MM.1S (cell line): ENCODE results near the gene BEAN1.

Experiments used
- DNase-seq: peaks from one replicate; pipeline ENCODE4 v3.0.0-alpha.2; 2015
- H2AFZ ChIP-seq: fragments of 300-600 bp; sonication (generic); 2 replicates; pipeline ENCODE4 v1.6.0; 2016; ENCODE audit warnings: antibody characterized with exemption, low read length
- H3F3A ChIP-seq: fragments of 300-600 bp; sonication (generic); 2 replicates; pipeline ENCODE4 v1.6.1; 2016; ENCODE audit warnings: mild to moderate bottlenecking, antibody characterized with exemption, low read length, moderate library complexity, mixed read lengths; ENCODE audit not compliant: insufficient read depth
- H3K27ac ChIP-seq: fragments of 300-600 bp; sonication (generic); 2 replicates; pipeline ENCODE4 v1.5.1; 2016; ENCODE audit warnings: mild to moderate bottlenecking, low read length
- H3K27me3 ChIP-seq: fragments of 300-600 bp; sonication (generic); replicated peaks from 2 replicates; pipeline ENCODE4 v1.6.0; 2016; ENCODE audit warnings: low read length; ENCODE audit not compliant: insufficient read depth
- H3K36me3 ChIP-seq: fragments of 300-600 bp; sonication (generic); replicated peaks from 2 replicates; pipeline ENCODE4 v1.6.1; 2016; ENCODE audit warnings: mild to moderate bottlenecking, low read length, mixed read lengths; ENCODE audit not compliant: insufficient read depth
- H3K4me1 ChIP-seq: fragments of 300-600 bp; sonication (generic); 2 replicates; pipeline ENCODE4 v1.6.1; 2016; ENCODE audit warnings: low read length, mixed read lengths
- H3K4me2 ChIP-seq: fragments of 300-600 bp; sonication (generic); 2 replicates; pipeline ENCODE4 v1.6.0; 2016; ENCODE audit warnings: low read depth, low read length
- H3K4me3 ChIP-seq: fragments of 300-600 bp; sonication (generic); 2 replicates; pipeline ENCODE4 v1.5.1; 2016; ENCODE audit warnings: low read length, mixed read lengths
- H3K79me2 ChIP-seq: fragments of 300-600 bp; sonication (generic); 2 replicates; pipeline ENCODE4 v1.6.1; 2016; ENCODE audit warnings: mixed run types, low read length, mixed read lengths
- H3K9ac ChIP-seq: fragments of 300-600 bp; sonication (generic); 2 replicates; pipeline ENCODE4 v1.6.1; 2016; ENCODE audit warnings: low read length, mixed read lengths
- H3K9me2 ChIP-seq: fragments of 300-600 bp; sonication (generic); replicated peaks from 2 replicates; pipeline ENCODE4 v1.6.1; 2016; ENCODE audit warnings: mild to moderate bottlenecking, low read length, mixed read lengths; ENCODE audit not compliant: insufficient read depth
- H3K9me3 ChIP-seq: fragments of 300-600 bp; sonication (generic); replicated peaks from 2 replicates; pipeline ENCODE4 v1.6.1; 2016; ENCODE audit warnings: mild to moderate bottlenecking, low read length, mixed read lengths; ENCODE audit not compliant: insufficient read depth
- H4K20me1 ChIP-seq: fragments of 300-600 bp; sonication (generic); 2 replicates; pipeline ENCODE4 v1.6.1; 2016; ENCODE audit warnings: mild to moderate bottlenecking, low read length, moderate library complexity, mixed read lengths; ENCODE audit not compliant: insufficient read depth
- CTCF ChIP-seq: fragments of 300-600 bp; sonication (generic); IDR thresholded peaks from 2 replicates; pipeline ENCODE4 v1.5.1; 2016; ENCODE audit warnings: antibody characterized with exemption, low read length, mixed read lengths
- EZH2 ChIP-seq: fragments of 300-600 bp; sonication (generic); optimal IDR thresholded peaks from 2 replicates; pipeline ENCODE3; 2017; ENCODE audit warnings: low read depth, mild to moderate bottlenecking, antibody characterized with exemption, low read length, mixed read lengths
- EZH2phosphoT487 ChIP-seq: fragments of 300-600 bp; sonication (generic); IDR thresholded peaks from 2 replicates; pipeline ENCODE4 v1.6.1; 2018; ENCODE audit warnings: antibody characterized with exemption, low read length

BEAN1 gene

DNA sequence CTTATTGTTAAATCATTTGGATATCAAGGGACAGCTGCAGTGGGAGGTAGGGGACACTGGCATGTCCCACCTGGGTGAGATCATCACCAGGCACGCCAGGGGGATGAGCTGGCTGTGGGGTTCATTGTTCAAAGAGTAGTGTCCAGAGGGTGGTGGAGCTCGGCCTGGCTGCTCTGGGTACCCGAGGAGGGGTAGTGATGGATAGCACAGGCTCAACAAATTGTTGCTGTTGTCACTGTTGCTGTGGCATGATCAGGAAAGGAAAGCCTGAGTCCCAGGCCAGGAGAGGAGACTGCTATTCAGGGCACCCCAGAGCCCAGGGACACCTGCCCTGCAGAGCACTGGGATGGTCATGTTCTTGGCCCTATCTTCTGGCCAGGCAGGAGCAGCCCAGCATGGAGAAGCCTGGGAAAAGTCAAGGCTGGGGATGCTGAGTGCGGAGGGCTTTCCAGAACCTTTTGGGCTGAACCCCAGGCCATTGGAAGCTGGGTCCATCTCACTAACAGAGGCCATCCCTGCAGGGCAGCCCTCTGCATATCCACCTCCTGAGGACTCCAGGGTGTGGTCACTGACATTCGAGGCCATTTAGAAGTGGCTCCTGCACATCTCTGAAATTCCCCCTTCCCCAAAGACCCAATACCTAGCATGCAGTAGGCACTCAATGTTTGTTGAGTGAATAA, 12.1 kb downstream of the BEAN1 start:
- H3K36me3 ChIP-seq: no peaks in the 10 kb centered on the region
- no peak overlapping the region for H2AFZ ChIP-seq
- no peaks in the 10 kb centered on the region for H3K9me3 ChIP-seq
- no peaks in the 10 kb centered on the region for H3F3A ChIP-seq
- H3K27me3 ChIP-seq: no peaks in the 10 kb centered on the region
- H4K20me1 ChIP-seq: no peaks in the 10 kb centered on the region
- H3K9me2 ChIP-seq: no peaks in the 10 kb centered on the region
- H3K27ac ChIP-seq: no peak overlapping the region
- no peak overlapping the region for H3K9ac ChIP-seq
- H3K4me1 ChIP-seq: peaks cover 5% of the 10 kb centered on the region
- no peak overlapping the region for H3K4me2 ChIP-seq
- H3K79me2 ChIP-seq: no peaks in the 10 kb centered on the region
- TF ChIP-seq CTCF: no peak
- no peak for TF ChIP-seq EZH2phosphoT487
- no peak for TF ChIP-seq EZH2
- no peak overlapping the region for H3K4me3 ChIP-seq
- DNase-seq: no peak

- TF ChIP-seq EZH2phosphoT487: no peak
- Histone ChIP-seq H3K27me3 (no peaks in the 10 kb centered on the region), H3K79me2 (no peaks in the 10 kb centered on the region), H3K4me1 (peaks cover 5% of the 10 kb centered on the region), H4K20me1 (no peaks in the 10 kb centered on the region), H3K9me3 (no peaks in the 10 kb centered on the region), H3K4me2 (no peak overlapping the region), H3K9ac (no peak overlapping the region), H2AFZ (no peak overlapping the region), H3K4me3 (no peak overlapping the region), H3K9me2 (no peaks in the 10 kb centered on the region), H3K27ac (no peak overlapping the region), H3K36me3 (no peaks in the 10 kb centered on the region), H3F3A (no peaks in the 10 kb centered on the region)
- no peak for DNase-seq
These were observed 13.2 kb downstream of the BEAN1 start for GRCh38 chr16:66440271-66440802.

DNA sequence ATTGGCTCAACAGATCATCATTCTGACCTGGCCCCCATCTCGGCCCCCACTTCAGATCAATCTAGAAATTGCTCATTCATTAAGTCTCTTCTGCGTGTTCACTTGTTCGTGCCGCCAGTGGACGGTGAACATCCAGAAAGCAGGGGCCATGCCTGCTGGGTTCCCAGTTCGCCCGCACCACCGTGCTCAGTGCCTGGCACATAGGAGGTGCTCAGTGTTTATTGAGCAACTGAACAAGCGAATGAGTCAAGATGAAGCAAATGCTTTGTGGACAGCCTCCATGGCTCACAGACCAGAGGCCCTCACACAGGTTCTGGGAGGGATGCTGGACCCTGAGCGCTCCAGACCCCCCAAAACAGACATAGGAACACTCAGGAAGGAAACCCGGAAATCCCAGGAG, 13.9 kb downstream of the BEAN1 start:
- H3K4me1 ChIP-seq: peaks cover under 1% of the 10 kb centered on the region; the same call in 1 of the 2 replicates
- TF ChIP-seq CTCF (no peak), EZH2phosphoT487 (no peak), EZH2 (no peak)
- no peak for DNase-seq
- no peaks in the 10 kb centered on the region for H3K27me3 ChIP-seq
- no peaks in the 10 kb centered on the region for H3K9me2 ChIP-seq
- no peak overlapping the region for H3K4me3 ChIP-seq
- no peak overlapping the region for H2AFZ ChIP-seq
- H4K20me1 ChIP-seq: no peaks in the 10 kb centered on the region
- no peaks in the 10 kb centered on the region for H3K79me2 ChIP-seq
- H3K9ac ChIP-seq: no peak overlapping the region
- no peak overlapping the region for H3K27ac ChIP-seq
- H3K9me3 ChIP-seq: no peaks in the 10 kb centered on the region
- H3K4me2 ChIP-seq: no peak overlapping the region
- no peaks in the 10 kb centered on the region for H3K36me3 ChIP-seq
- H3F3A ChIP-seq: no peaks in the 10 kb centered on the region
